WERI-Rb-1 (cell line): Measurements from ENCODE around the gene ZCCHC4.

Experiments used
- DNase-seq: peaks from one replicate; pipeline ENCODE4 v3.0.0-alpha.2; 2020
- H3K27ac ChIP-seq: fragments of 250-450 bp; sonication (Bioruptor Pico); 2 replicates; pipeline ENCODE4 v1.5.1; 2020; ENCODE audit warnings: mild to moderate bottlenecking, moderate library complexity
- H3K27me3 ChIP-seq: fragments of 250-450 bp; sonication (Bioruptor Pico); 2 replicates; pipeline ENCODE4 v1.5.1; 2021; ENCODE audit warnings: mild to moderate bottlenecking, low read depth, moderate library complexity; ENCODE audit not compliant: insufficient read depth, severe bottlenecking
- H3K36me3 ChIP-seq: fragments of 250-450 bp; sonication (Bioruptor Pico); 2 replicates; pipeline ENCODE4 v1.5.1; 2020; ENCODE audit warnings: mild to moderate bottlenecking, moderate library complexity
- H3K4me3 ChIP-seq: 2 replicates; pipeline ENCODE4 v1.5.1; 2011; ENCODE audit warnings: low read depth, mild to moderate bottlenecking, control low read depth, low read length
- H3K9me3 ChIP-seq: fragments of 250-450 bp; sonication (Bioruptor Pico); 2 replicates; pipeline ENCODE4 v1.5.1; 2021; ENCODE audit warnings: mild to moderate bottlenecking, moderate library complexity; ENCODE audit not compliant: severe bottlenecking
- TF ChIP-seq, protein P1 (sequence below): IDR thresholded peaks from 2 replicates; pipeline ENCODE4 v1.5.1; 2011; ENCODE audit warnings: low read depth, mild to moderate bottlenecking, control low read depth, inconsistent platforms, low read length

Gene ZCCHC4, protein sequence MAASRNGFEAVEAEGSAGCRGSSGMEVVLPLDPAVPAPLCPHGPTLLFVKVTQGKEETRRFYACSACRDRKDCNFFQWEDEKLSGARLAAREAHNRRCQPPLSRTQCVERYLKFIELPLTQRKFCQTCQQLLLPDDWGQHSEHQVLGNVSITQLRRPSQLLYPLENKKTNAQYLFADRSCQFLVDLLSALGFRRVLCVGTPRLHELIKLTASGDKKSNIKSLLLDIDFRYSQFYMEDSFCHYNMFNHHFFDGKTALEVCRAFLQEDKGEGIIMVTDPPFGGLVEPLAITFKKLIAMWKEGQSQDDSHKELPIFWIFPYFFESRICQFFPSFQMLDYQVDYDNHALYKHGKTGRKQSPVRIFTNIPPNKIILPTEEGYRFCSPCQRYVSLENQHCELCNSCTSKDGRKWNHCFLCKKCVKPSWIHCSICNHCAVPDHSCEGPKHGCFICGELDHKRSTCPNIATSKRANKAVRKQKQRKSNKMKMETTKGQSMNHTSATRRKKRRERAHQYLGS

DNA sequence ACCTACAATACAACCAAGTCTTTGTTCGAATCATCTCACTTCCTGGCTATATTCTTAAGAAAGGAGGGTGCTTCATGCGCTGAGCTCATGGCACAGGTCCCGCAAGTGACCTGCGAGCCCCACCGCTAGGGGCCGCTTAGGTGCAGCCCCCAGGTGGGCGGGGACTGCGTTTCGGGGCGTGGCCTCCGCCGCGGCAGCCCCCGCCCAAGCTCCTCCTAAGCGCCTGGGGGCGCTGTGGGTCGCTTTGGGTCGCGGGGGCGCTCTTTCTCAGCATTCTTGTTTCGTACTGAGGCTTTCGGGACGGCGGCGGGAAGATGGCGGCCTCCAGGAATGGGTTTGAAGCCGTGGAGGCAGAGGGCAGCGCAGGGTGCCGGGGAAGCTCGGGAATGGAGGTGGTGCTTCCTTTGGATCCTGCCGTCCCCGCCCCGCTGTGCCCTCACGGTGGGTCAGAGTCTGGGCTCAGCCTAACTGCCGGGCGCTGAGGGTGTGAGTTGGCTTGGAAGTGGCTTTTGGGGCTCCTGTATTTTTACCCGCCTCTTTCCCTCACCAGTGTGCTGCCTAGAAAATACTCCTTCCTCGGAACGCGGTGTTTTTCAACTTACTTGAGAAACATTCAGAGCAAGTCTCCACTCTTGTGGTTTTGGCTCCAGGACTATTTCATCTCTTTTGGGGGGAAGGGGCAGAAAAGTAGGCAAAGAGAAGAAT lies at the start of gene ZCCHC4:
Gene ZCCHC4, plus strand, starts transcription at position 279 of the 705 bp plus-strand sequence. Its CDS starts 36 bp downstream, at position 315.
- DNase-seq, result peak; percentile 94
- H3K9me3 ChIP-seq, result no peaks in the 10 kb centered on the region
- peak within 1 kb of the TSS; percentile 89 for H3K27ac ChIP-seq
- TF ChIP-seq, protein P1, sequence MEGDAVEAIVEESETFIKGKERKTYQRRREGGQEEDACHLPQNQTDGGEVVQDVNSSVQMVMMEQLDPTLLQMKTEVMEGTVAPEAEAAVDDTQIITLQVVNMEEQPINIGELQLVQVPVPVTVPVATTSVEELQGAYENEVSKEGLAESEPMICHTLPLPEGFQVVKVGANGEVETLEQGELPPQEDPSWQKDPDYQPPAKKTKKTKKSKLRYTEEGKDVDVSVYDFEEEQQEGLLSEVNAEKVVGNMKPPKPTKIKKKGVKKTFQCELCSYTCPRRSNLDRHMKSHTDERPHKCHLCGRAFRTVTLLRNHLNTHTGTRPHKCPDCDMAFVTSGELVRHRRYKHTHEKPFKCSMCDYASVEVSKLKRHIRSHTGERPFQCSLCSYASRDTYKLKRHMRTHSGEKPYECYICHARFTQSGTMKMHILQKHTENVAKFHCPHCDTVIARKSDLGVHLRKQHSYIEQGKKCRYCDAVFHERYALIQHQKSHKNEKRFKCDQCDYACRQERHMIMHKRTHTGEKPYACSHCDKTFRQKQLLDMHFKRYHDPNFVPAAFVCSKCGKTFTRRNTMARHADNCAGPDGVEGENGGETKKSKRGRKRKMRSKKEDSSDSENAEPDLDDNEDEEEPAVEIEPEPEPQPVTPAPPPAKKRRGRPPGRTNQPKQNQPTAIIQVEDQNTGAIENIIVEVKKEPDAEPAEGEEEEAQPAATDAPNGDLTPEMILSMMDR, result peak; percentile 99
- H3K27me3 ChIP-seq, result no peaks in the 10 kb centered on the region
- peaks cover 11% of the 10 kb centered on the region for H3K36me3 ChIP-seq
- peak within 1 kb of the TSS; percentile 82 for H3K4me3 ChIP-seq

DNA sequence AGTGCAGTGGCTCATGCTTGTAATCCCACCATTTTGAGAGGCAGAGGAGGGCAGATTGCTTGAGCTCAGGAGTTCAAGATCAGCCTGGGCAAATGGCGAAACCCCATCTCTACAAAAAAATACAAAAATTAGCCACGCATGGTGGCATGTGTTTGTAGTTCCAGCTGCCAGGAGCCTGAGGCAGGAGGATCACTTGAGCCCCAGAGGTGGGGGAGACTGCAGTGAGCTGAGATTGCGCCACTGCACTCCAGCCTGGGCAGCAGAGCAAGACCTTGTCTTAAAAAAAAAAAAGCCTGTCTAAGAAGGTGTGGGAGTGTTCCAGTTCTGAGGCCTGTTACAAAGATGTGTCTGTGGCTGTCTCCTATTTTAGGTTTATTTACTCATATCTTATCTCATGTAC lies 40.7 kb upstream of the ZCCHC4 start:
- H3K36me3 ChIP-seq, result peaks cover 7% of the 10 kb centered on the region
- TF ChIP-seq, protein P1, result no peak

DNA sequence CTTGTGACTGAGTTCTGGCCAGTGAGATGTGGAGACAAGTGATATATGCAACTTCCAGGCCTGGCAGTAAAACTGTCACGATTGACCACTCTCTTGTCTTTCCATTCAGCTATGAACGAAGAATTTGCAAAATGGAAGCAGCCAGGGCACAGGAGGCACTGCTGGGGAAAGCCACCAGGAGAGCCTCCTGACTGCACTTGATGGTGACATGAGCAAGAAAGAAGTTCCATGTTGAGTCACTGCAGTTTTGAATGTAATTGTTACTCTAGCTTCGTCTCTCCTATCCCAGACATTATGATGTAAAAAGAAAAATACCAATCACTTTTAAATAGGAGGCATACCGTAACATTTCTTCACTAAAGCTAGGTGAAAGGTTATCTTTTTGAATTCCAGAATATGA lies 32.4 kb upstream of the ZCCHC4 start:
- DNase-seq, result no peak
- TF ChIP-seq, protein P1, result no peak
- Histone ChIP-seq H3K9me3 (no peaks in the 10 kb centered on the region), H3K36me3 (peaks cover 4% of the 10 kb centered on the region; the same call in 1 of the 2 replicates), H3K27ac (no peak overlapping the region), H3K27me3 (no peaks in the 10 kb centered on the region), H3K4me3 (no peak overlapping the region)

More for the DNA sequence above, 40.7 kb upstream of the ZCCHC4 start:
- Histone ChIP-seq H3K9me3 (no peaks in the 10 kb centered on the region), H3K27ac (no peak overlapping the region), H3K4me3 (no peak overlapping the region), H3K27me3 (no peaks in the 10 kb centered on the region)
- no peak for DNase-seq

DNA sequence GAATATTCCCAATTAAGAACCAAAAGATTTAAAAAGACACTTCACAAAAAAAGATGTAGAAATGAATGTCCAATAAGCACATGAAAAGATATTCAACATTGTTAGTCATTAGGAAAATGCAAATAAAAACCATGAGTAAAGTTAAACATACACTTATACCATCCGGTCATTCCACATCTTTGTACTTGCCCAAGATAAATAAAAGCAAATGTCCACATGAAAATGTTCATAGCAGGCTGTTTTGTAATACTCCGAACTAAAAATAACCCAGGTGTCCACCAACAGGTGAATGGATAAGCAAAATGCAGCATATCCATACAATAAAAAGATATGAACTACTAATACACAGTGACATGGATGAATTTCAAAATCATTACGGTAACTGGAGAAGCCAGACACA lies 28.6 kb upstream of the ZCCHC4 start:
- H3K27ac ChIP-seq, result no peak overlapping the region
- no peaks in the 10 kb centered on the region for H3K27me3 ChIP-seq
- no peaks in the 10 kb centered on the region for H3K9me3 ChIP-seq
- TF ChIP-seq, protein P1, result no peak
- no peak overlapping the region for H3K4me3 ChIP-seq
- H3K36me3 ChIP-seq, result no peaks in the 10 kb centered on the region; the same call in 1 of the 2 replicates
- DNase-seq, result no peak

DNA sequence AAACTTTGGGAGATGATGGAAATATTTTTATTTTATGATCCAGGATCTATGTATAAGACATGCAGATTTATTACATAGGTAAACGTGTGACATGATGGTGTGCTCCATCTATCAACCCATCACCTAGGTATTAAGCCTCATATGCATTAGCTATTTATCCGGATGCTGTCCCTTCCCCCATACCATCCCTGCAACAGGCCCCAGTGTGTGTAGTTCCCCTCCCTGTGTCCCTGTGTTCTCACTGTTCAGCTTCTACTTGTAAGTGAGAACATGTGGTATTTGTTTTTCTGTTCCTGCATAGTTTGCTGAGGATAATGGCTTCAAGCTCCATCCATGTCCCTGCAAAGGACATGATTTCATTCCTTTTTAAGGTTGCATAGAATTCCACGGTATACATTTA lies 28.1 kb upstream of the ZCCHC4 start:
- Histone ChIP-seq H3K27me3 (no peaks in the 10 kb centered on the region), H3K36me3 (no peaks in the 10 kb centered on the region; the same call in 1 of the 2 replicates), H3K9me3 (no peaks in the 10 kb centered on the region), H3K4me3 (no peak overlapping the region), H3K27ac (no peak overlapping the region)
- DNase-seq, result no peak
- TF ChIP-seq, protein P1, result no peak
